Posterior vena cava (tissue), 2 donors: ENCODE results near the gene GPR180. TPM values are rescaled to one million over a fixed set of nuclear protein-coding genes. Genes with fewer than 3 reads are reported as not detected.
A peak's percentile ranks its signal among the peaks of the same experiment; 100 is the strongest.

ENCODE experiments used
- DNase-seq: peaks from one replicate; pipeline ENCODE4 v3.0.0-alpha.2; 2020; ENCODE audit warnings: low spot score
- intact Hi-C, 2 donors: fragments of 100-400 bp; cut with DNase I; formaldehyde crosslinking; loops; one replicate each; pipeline versions ENCODE4 v1.14.1 to v1.14.2; 2022 to 2023
- total RNA-seq, 2 donors: library from RNA; stranded (reverse); fragmentation: NEBNext Ultra II Directional; extraction: Animal tissue kit (Norgen Biotek cat#: 25700); gene quantifications; one replicate each; pipeline ENCODE4 v1.2.1, GENCODE V29; 2021
- donor health status: DM: yes; HTN: yes; CAD: no.
- donor health status: DM: yes; HTN: yes; CAD: no.

GPR180 gene
- total RNA-seq, 2 donors from 2014 or later, result 5.4 to 6.5 TPM

GRCh38 chr13:94595001-94595949 lies 6.4 kb upstream of the GPR180 start:
- intact Hi-C loops, result no loop called here
- no peak for DNase-seq

- intact Hi-C loops, result no loop called here
- DNase-seq, result peak; percentile 98
Measured at GRCh38 chr13:94595950-94596574, 5.6 kb upstream of the GPR180 start, which contains the start of gene TGDS. Gene TGDS (minus strand): TSS chr13:94596152. CDS start chr13:94596136, 16 bp downstream.

- intact Hi-C loops, result no loop called here
- no peak for DNase-seq
Measured at GRCh38 chr13:94596575-94596971, 5.1 kb upstream of the GPR180 start.

GRCh38 chr13:94598281-94598680 lies 3.4 kb upstream of the GPR180 start:
- intact Hi-C loops, result no loop called here
- DNase-seq, result no peak

- intact Hi-C loops, result no loop called here
Measured at GRCh38 chr13:94599877-94600276, 1.8 kb upstream of the GPR180 start.

GRCh38 chr13:94602467-94602866 lies 810 bp downstream of the GPR180 start:
- intact Hi-C loops, result no loop called here
- DNase-seq, result no peak

More at GRCh38 chr13:94599877-94600276, 1.8 kb upstream of the GPR180 start:
- DNase-seq, result no peak

GRCh38 chr13:94607056-94607455 lies 5.4 kb downstream of the GPR180 start:
- intact Hi-C loops, result loop anchor here in 1 of 2 donors (5.0 kb wide), 1 partner anchor 525 kb away; no protein-coding TSS in a partner anchor
- no peak for DNase-seq

- intact Hi-C loops, result loop anchor here in 1 of 2 donors (5.0 kb wide), 1 partner anchor 526 kb away; no protein-coding TSS in a partner anchor
- DNase-seq, result no peak
Measured at GRCh38 chr13:94607939-94608338, 6.3 kb downstream of the GPR180 start.

GRCh38 chr13:94608586-94608985 lies 6.9 kb downstream of the GPR180 start:
- DNase-seq, result no peak
- intact Hi-C loops, result loop anchor here in 1 of 2 donors (5.0 kb wide), 1 partner anchor 526 kb away; no protein-coding TSS in a partner anchor

- intact Hi-C loops, result loop anchor here in 1 of 2 donors (5.0 kb wide), 1 partner anchor 527 kb away; no protein-coding TSS in a partner anchor
Measured at GRCh38 chr13:94609196-94609595, 7.5 kb downstream of the GPR180 start.

GRCh38 chr13:94610475-94610874 lies 8.8 kb downstream of the GPR180 start:
- no peak for DNase-seq
- intact Hi-C loops, result no loop called here

More at GRCh38 chr13:94609196-94609595, 7.5 kb downstream of the GPR180 start:
- DNase-seq, result no peak

- intact Hi-C loops, result no loop called here
- no peak for DNase-seq
Measured at GRCh38 chr13:94612050-94612449, 10.4 kb downstream of the GPR180 start.

GRCh38 chr13:94613051-94613450 lies 11.4 kb downstream of the GPR180 start:
- intact Hi-C loops, result no loop called here
- no peak for DNase-seq

GRCh38 chr13:94617389-94618000 lies 15.8 kb downstream of the GPR180 start:
- DNase-seq, result no peak
- intact Hi-C loops, result loop anchor here in 1 of 2 donors (5.0 kb wide), 1 partner anchor 185 kb away; no protein-coding TSS in a partner anchor

- no peak for DNase-seq
- intact Hi-C loops, result loop anchor here in 1 of 2 donors (5.0 kb wide), 1 partner anchor 183 kb away; no protein-coding TSS in a partner anchor
Measured at GRCh38 chr13:94620286-94620896, 18.7 kb downstream of the GPR180 start.

GRCh38 chr13:94622344-94622743 lies 20.7 kb downstream of the GPR180 start:
- DNase-seq, result no peak
- intact Hi-C loops, result loop anchor here in 1 of 2 donors (5.0 kb wide), 1 partner anchor 185 kb away; no protein-coding TSS in a partner anchor

GRCh38 chr13:94623316-94623715 lies 21.7 kb downstream of the GPR180 start:
- no peak for DNase-seq
- intact Hi-C loops, result loop anchor here in 1 of 2 donors (5.0 kb wide), 1 partner anchor 186 kb away; no protein-coding TSS in a partner anchor

- intact Hi-C loops, result no loop called here
- no peak for DNase-seq
Measured at GRCh38 chr13:94630858-94631257, 29.2 kb downstream of the GPR180 start.
